CD4-positive, alpha-beta memory T cell (primary cell): ENCODE data around the gene KRTAP10-5. TPM values are rescaled to one million over a fixed set of nuclear protein-coding genes. Genes with fewer than 3 reads are reported as not detected.

Source experiments
- CTCF ChIA-PET: fragments of 350-600 bp; sonication (Branson Sonifier 250); formaldehyde crosslinking; loops from one replicate; lab custom pipeline; 2021; ENCODE audit warnings: inconsistent platforms; ENCODE audit not compliant: partially characterized antibody; lab: Charles Lee
- POLR2A ChIA-PET: fragments of 350-600 bp; sonication (Branson Sonifier 250); formaldehyde crosslinking; loops from one replicate; lab custom pipeline; 2021; ENCODE audit not compliant: partially characterized antibody; lab: Charles Lee
- DNase-seq, 5 donors: peaks; one replicate each; pipeline versions ENCODE4 v3.0.0 to v3.0.0-alpha.2; 2020 to 2022; ENCODE audit warnings: mixed read lengths in 1 of 5
- H3K27ac ChIP-seq: one replicate; pipeline ENCODE4 v1.7.0; 2013; ENCODE audit warnings: low read depth, low read length
- H3K27me3 ChIP-seq: 2 replicates; pipeline ENCODE4 v1.7.0; 2013; ENCODE audit warnings: mild to moderate bottlenecking, low read length, moderate library complexity; ENCODE audit not compliant: insufficient read depth
- H3K36me3 ChIP-seq: 2 replicates; pipeline ENCODE4 v1.7.0; 2013; ENCODE audit warnings: mild to moderate bottlenecking, low read length, moderate library complexity; ENCODE audit not compliant: insufficient read depth
- H3K4me1 ChIP-seq: 2 replicates; pipeline ENCODE4 v1.7.0; 2013; ENCODE audit warnings: mild to moderate bottlenecking, low read length, moderate library complexity; ENCODE audit not compliant: insufficient read depth
- H3K4me3 ChIP-seq, 2 donors: one replicate each; pipeline ENCODE4 v1.7.0; 2013; ENCODE audit warnings: low read length in 2 of 2, mild to moderate bottlenecking in 1 of 2
- H3K9me3 ChIP-seq, 2 donors: one replicate each; pipeline ENCODE4 v1.7.0; 2013; ENCODE audit warnings: low read length in 2 of 2, control low read depth in 1 of 2; ENCODE audit not compliant: control insufficient read depth in 1 of 2
- H3K27ac Mint-ChIP-seq, 7 donors: one replicate each; pipeline ENCODE4 v1.8.0; 2020 to 2021; ENCODE audit warnings: mixed read lengths in 7 of 7, mild to moderate bottlenecking in 6 of 7, inconsistent platforms in 3 of 7, moderate library complexity in 3 of 7
- H3K27me3 Mint-ChIP-seq, 2 donors: one replicate each; pipeline ENCODE4 v1.8.0; 2020 to 2021; ENCODE audit warnings: mixed read lengths in 2 of 2
- H3K36me3 Mint-ChIP-seq, 2 donors: one replicate each; pipeline ENCODE4 v1.8.0; 2020 to 2021; ENCODE audit warnings: mixed read lengths in 2 of 2, inconsistent platforms in 1 of 2, mild to moderate bottlenecking in 1 of 2
- H3K4me1 Mint-ChIP-seq, 4 donors: one replicate each; pipeline ENCODE4 v1.8.0; 2020 to 2021; ENCODE audit warnings: mixed read lengths in 4 of 4, mild to moderate bottlenecking in 1 of 4
- H3K4me3 Mint-ChIP-seq, 8 donors: one replicate each; pipeline ENCODE4 v1.8.0; 2020 to 2021; ENCODE audit warnings: mixed read lengths in 8 of 8, mild to moderate bottlenecking in 7 of 8, moderate library complexity in 6 of 8, inconsistent platforms in 3 of 8
- H3K9me3 Mint-ChIP-seq, 8 donors: one replicate each; pipeline ENCODE4 v1.8.0; 2020 to 2021; ENCODE audit warnings: mixed read lengths in 8 of 8, mild to moderate bottlenecking in 5 of 8, inconsistent platforms in 3 of 8, moderate library complexity in 1 of 8
- intact Hi-C: fragments of 100-400 bp; cut with micrococcal nuclease; formaldehyde crosslinking; loops from one replicate; pipeline ENCODE4 v1.15.1; 2023
- polyA plus RNA-seq, 2 donors: library from polyadenylated mRNA; unstranded; fragments of 300-500 nt; fragmentation: Illumina TruSeq; gene quantifications; one replicate each; pipeline ENCODE4 v1.2.3, GENCODE V29; 2021
- total RNA-seq, 2 experiments: library from RNA; stranded (reverse); gene quantifications; one replicate each; pipeline ENCODE4 v1.2.3, GENCODE V29; 2021

KRTAP10-5 gene
- total and polyA plus RNA-seq, 4 experiments from 2014 or later = not detected

GRCh38 chr21:44625756-44626155 is 45.4 kb upstream of the KRTAP10-5 start:
- Histone ChIP-seq H3K4me3 (no peak overlapping the region), H3K36me3 (no peaks in the 10 kb centered on the region), H3K27me3 (no peaks in the 10 kb centered on the region), H3K4me1 (peaks cover 25% of the 10 kb centered on the region), H3K9me3 (peaks cover 0 to 4% of the 10 kb centered on the region in 2 donors), H3K27ac (no peak overlapping the region)
- ChIA-PET POLR2A (interaction anchor here (1.2 to 1.7 kb wide), 2 partner anchors 28 to 32 kb away, joined by 4 read pairs; partner anchors contain the start of gene KRTAP12-3), CTCF (interaction anchor here (1.3 kb wide), 2 partner anchors 32 to 117 kb away, joined by 3 to 5 read pairs; partner anchors contain the start of gene KRTAP12-3)
- intact Hi-C loops = no loop called here
- H3K4me3 Mint-ChIP-seq = no peak overlapping the region
- no peak for DNase-seq
- no peaks in the 10 kb centered on the region for H3K27me3 Mint-ChIP-seq
- peaks cover 12 to 33% (median 24%) of the 10 kb centered on the region in 4 donors for H3K4me1 Mint-ChIP-seq
- no peak overlapping the region for H3K27ac Mint-ChIP-seq
- peaks cover 2 to 40% (median 36%) of the 10 kb centered on the region in 8 donors for H3K9me3 Mint-ChIP-seq
- H3K36me3 Mint-ChIP-seq = peaks cover 17 to 37% of the 10 kb centered on the region in 2 donors

GRCh38 chr21:44623575-44623974 is 43.2 kb upstream of the KRTAP10-5 start:
- Mint-ChIP-seq H3K4me1 (peaks cover 23 to 37% (median 29%) of the 10 kb centered on the region in 4 donors), H3K27ac (peak overlapping the region in 1 of 7 donors; percentile 68), H3K4me3 (no peak overlapping the region), H3K9me3 (peaks cover 2 to 49% (median 42%) of the 10 kb centered on the region in 8 donors), H3K36me3 (peaks cover 26 to 46% of the 10 kb centered on the region in 2 donors), H3K27me3 (no peaks in the 10 kb centered on the region)
- ChIA-PET CTCF (no interaction called here), POLR2A (interaction anchor here (1.3 to 5.4 kb wide), 2 partner anchors 34 to 35 kb away, joined by 3 to 89 read pairs; partner anchors contain the start of gene KRTAP12-3)
- Histone ChIP-seq H3K27me3 (no peaks in the 10 kb centered on the region), H3K36me3 (no peaks in the 10 kb centered on the region), H3K27ac (no peak overlapping the region), H3K4me1 (peaks cover 20% of the 10 kb centered on the region), H3K9me3 (no peaks in the 10 kb centered on the region), H3K4me3 (no peak overlapping the region)
- no peak for DNase-seq
- intact Hi-C loops = no loop called here

- Mint-ChIP-seq H3K27ac (peak overlapping the region; percentile 50 to 96 (median 93)), H3K4me1 (peaks cover 31 to 61% (median 47%) of the 10 kb centered on the region in 4 donors), H3K27me3 (no peaks in the 10 kb centered on the region), H3K4me3 (peak overlapping the region in 4 of 8 donors; percentile 22 to 81 (median 56)), H3K36me3 (peaks cover 26 to 43% of the 10 kb centered on the region in 2 donors), H3K9me3 (peaks cover 2 to 48% (median 42%) of the 10 kb centered on the region in 8 donors)
- POLR2A ChIA-PET = interaction anchor here (1.1 to 5.4 kb wide), 7 partner anchors 11 to 109 kb away, joined by 3 to 89 read pairs (median 16); partner anchors contain the start of genes KRTAP12-2, KRTAP12-3 and KRTAP12-4
- H3K36me3 ChIP-seq = no peaks in the 10 kb centered on the region
- intact Hi-C loops = loop anchor here (1.0 to 10.0 kb wide), 2 partner anchors 37 to 75 kb away; partner anchors contain the start of genes KRTAP10-1 and KRTAP12-3
- CTCF ChIA-PET = interaction anchor here (0.7 to 2.8 kb wide), 5 partner anchors 12 to 123 kb away, joined by 3 to 19 read pairs (median 8); partner anchors contain the start of gene KRTAP12-4
- H3K4me1 ChIP-seq = peaks cover 43% of the 10 kb centered on the region
- no peak for DNase-seq
- no peaks in the 10 kb centered on the region for H3K27me3 ChIP-seq
- no peak overlapping the region for H3K27ac ChIP-seq
- H3K9me3 ChIP-seq = no peaks in the 10 kb centered on the region
- H3K4me3 ChIP-seq = no peak overlapping the region
These were observed 39.5 kb upstream of the KRTAP10-5 start for GRCh38 chr21:44619886-44620285.

GRCh38 chr21:44618909-44619308 is 38.5 kb upstream of the KRTAP10-5 start:
- Histone ChIP-seq H3K9me3 (no peaks in the 10 kb centered on the region), H3K27me3 (no peaks in the 10 kb centered on the region), H3K36me3 (no peaks in the 10 kb centered on the region), H3K27ac (peak overlapping the region; percentile 40), H3K4me1 (peaks cover 43% of the 10 kb centered on the region), H3K4me3 (peak overlapping the region in 1 of 2 donors; percentile 12)
- DNase-seq = peak; percentile 72 to 80 (median 78)
- intact Hi-C loops = loop anchor here (1.0 to 10.0 kb wide), 2 partner anchors 38 to 74 kb away; partner anchors contain the start of genes KRTAP10-1 and KRTAP12-3
- CTCF ChIA-PET = interaction anchor here (0.9 to 2.8 kb wide), 11 partner anchors 11 to 124 kb away, joined by 3 to 19 read pairs (median 6); partner anchors contain the start of genes KRTAP12-3 and KRTAP12-4
- Mint-ChIP-seq H3K9me3 (peaks cover 2 to 41% (median 34%) of the 10 kb centered on the region in 8 donors), H3K4me1 (peaks cover 31 to 60% (median 50%) of the 10 kb centered on the region in 4 donors), H3K27ac (peak overlapping the region; percentile 83 to 96 (median 93)), H3K4me3 (peak overlapping the region; percentile 39 to 81 (median 68)), H3K27me3 (no peaks in the 10 kb centered on the region), H3K36me3 (peaks cover 24 to 35% of the 10 kb centered on the region in 2 donors)
- POLR2A ChIA-PET = interaction anchor here (0.7 to 5.4 kb wide), 15 partner anchors 12 to 255 kb away, joined by 3 to 89 read pairs (median 5); partner anchors contain the start of genes KRTAP10-12, KRTAP12-2, KRTAP12-3 and KRTAP12-4

GRCh38 chr21:44618504-44618903 is 38.1 kb upstream of the KRTAP10-5 start:
- Mint-ChIP-seq H3K27me3 (no peaks in the 10 kb centered on the region), H3K4me3 (peak overlapping the region; percentile 39 to 81 (median 68)), H3K9me3 (peaks cover 2 to 37% (median 30%) of the 10 kb centered on the region in 8 donors), H3K27ac (peak overlapping the region; percentile 83 to 96 (median 93)), H3K36me3 (peaks cover 22 to 31% of the 10 kb centered on the region in 2 donors), H3K4me1 (peaks cover 31 to 60% (median 48%) of the 10 kb centered on the region in 4 donors)
- ChIA-PET POLR2A (interaction anchor here (1.0 to 5.4 kb wide), 13 partner anchors 12 to 124 kb away, joined by 3 to 89 read pairs (median 5); partner anchors contain the start of genes KRTAP10-12, KRTAP12-2, KRTAP12-3 and KRTAP12-4), CTCF (interaction anchor here (0.9 to 2.8 kb wide), 10 partner anchors 11 to 124 kb away, joined by 3 to 19 read pairs (median 7); partner anchors contain the start of genes KRTAP12-3 and KRTAP12-4)
- Histone ChIP-seq H3K4me1 (peaks cover 43% of the 10 kb centered on the region), H3K27me3 (no peaks in the 10 kb centered on the region), H3K27ac (peak overlapping the region; percentile 40), H3K9me3 (no peaks in the 10 kb centered on the region), H3K36me3 (no peaks in the 10 kb centered on the region), H3K4me3 (peak overlapping the region in 1 of 2 donors; percentile 12)
- intact Hi-C loops = loop anchor here (10.0 kb wide), 1 partner anchor 74 kb away; the partner anchor contains the start of gene KRTAP10-1
- DNase-seq = no peak

GRCh38 chr21:44617071-44617501 is 36.7 kb upstream of the KRTAP10-5 start:
- intact Hi-C loops = loop anchor here (10.0 kb wide), 1 partner anchor 72 kb away; the partner anchor contains the start of gene KRTAP10-1
- no peaks in the 10 kb centered on the region for H3K9me3 ChIP-seq
- ChIA-PET POLR2A (interaction anchor here (2.5 to 3.1 kb wide), 2 partner anchors 38 to 41 kb away, joined by 12 to 29 read pairs; partner anchors contain the start of genes KRTAP12-3 and KRTAP12-4), CTCF (interaction anchor here (0.6 to 2.8 kb wide), 3 partner anchors 36 to 107 kb away, joined by 4 to 10 read pairs (median 6); no protein-coding TSS in a partner anchor)
- no peak for DNase-seq
- no peak overlapping the region for H3K4me3 Mint-ChIP-seq
- no peaks in the 10 kb centered on the region for H3K27me3 Mint-ChIP-seq
- peaks cover 17 to 21% of the 10 kb centered on the region in 2 donors for H3K36me3 Mint-ChIP-seq
- peaks cover 43% of the 10 kb centered on the region for H3K4me1 ChIP-seq
- no peaks in the 10 kb centered on the region for H3K27me3 ChIP-seq
- peaks cover 30 to 60% (median 47%) of the 10 kb centered on the region in 4 donors for H3K4me1 Mint-ChIP-seq
- H3K27ac ChIP-seq = no peak overlapping the region
- H3K4me3 ChIP-seq = no peak overlapping the region
- H3K36me3 ChIP-seq = no peaks in the 10 kb centered on the region
- peak overlapping the region in 4 of 7 donors; percentile 12 to 96 (median 67) for H3K27ac Mint-ChIP-seq
- H3K9me3 Mint-ChIP-seq = peaks cover 2 to 28% (median 20%) of the 10 kb centered on the region in 8 donors
